Inflammatory macrophage treated with lipopolysaccharide for 1 hour (primary cell): ENCODE data around the gene LRP3.
"Not testable (repeated sequence)": the region's sequence is repeated elsewhere in the genome, so short reads cannot be mapped to it uniquely, and the experiment has no call there.

Experiments
- DNase-seq, 2 donors: peaks; one replicate each; pipeline ENCODE4 v3.0.0-alpha.2; 2020 to 2022

LRP3 gene

DNA sequence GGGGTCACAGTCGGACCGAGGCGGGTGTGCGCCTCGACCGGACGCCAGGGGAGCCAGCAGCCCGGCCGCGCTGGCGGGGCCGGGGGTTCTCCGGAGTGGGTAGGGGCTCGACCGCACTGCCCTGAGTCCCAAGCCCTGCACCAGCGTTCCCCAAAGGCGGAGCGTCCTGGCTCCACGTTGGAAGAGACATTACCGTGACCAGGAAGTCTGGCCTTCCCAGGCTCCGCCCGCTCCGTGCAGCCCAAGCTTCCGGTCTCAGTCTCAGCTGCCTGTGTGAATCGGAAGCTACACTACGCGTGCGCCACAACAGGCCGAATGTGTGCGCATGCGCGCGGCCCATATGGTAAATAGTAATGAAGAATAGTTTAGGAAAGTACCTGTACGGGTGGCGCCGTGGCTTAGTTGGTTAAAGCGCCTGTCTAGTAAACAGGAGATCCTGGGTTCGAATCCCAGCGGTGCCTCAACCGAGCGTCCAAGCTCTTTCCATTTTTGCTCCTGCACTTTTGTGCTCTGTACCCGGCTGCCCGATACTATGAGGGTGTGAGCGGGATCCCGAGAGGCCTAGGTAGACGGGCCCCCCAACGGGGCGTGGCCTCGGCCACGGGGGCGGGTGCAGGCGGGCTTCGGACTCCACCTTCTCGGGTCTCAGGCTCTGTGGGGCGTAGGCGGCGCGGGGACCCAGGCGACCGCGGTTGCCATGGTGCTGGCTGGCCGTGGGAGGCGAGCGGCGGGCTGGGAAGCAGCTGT lies 17.3 kb upstream of the LRP3 start:
- peak; percentile 98 to 100 for DNase-seq

DNA sequence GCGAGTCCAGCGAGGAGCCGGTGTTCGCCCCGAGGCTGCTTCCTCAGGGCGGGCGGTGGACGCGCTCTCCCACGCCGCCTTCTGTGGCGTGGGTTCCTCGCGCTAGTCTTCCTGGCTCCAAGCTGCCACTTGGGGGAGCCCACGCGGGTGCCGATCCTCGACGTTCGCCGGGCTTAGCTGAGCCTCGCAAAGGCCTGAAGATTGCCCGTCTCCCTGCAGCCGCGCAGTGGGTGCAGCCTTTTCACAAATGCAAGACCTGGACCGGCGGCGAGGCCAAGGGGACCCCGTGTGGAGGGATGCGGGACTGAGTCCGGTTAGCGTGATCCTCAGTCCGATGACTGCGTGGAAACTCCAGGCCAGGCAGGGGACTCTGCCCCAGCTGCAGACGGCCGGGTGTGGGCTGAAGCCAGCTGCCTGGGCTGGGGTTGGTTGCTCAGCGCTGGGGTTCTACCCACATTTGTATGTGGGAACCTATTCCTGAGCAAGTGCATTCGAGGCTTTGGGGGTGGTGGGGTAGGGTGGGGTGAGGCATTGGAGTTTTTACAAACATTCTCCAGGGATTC lies 16.6 kb upstream of the LRP3 start:
- peak; percentile 87 to 98 for DNase-seq

- peak; percentile 60 to 84 for DNase-seq
These were observed 7.5 kb upstream of the LRP3 start for GRCh38 chr19:33186431-33187182.

GRCh38 chr19:33187183-33187540 lies 7.0 kb upstream of the LRP3 start:
- no peak for DNase-seq

GRCh38 chr19:33189453-33189852 lies 4.7 kb upstream of the LRP3 start:
- no peak for DNase-seq

GRCh38 chr19:33191092-33191491 lies 3.0 kb upstream of the LRP3 start:
- not testable (repeated sequence) for DNase-seq

DNA sequence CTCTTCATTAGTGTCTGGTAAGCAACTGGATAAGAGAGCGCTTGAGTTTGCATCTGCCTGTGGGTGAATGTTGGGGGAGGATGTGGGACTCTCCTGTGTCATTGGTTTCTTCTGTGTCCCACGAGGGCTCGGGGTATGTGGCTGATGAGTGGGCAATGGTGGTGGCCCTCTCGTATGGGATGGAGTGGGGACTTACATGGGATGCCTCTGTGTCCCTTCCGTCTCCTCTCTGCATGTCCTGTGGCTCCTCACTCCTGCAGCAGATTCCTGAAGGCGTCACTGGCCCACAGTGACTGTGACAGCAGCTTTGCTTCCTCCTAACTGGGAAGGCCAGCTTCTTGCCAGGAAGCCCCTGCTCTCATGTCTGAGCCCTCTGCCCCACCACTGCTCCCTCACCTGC lies 2.6 kb upstream of the LRP3 start:
- no peak for DNase-seq

DNA sequence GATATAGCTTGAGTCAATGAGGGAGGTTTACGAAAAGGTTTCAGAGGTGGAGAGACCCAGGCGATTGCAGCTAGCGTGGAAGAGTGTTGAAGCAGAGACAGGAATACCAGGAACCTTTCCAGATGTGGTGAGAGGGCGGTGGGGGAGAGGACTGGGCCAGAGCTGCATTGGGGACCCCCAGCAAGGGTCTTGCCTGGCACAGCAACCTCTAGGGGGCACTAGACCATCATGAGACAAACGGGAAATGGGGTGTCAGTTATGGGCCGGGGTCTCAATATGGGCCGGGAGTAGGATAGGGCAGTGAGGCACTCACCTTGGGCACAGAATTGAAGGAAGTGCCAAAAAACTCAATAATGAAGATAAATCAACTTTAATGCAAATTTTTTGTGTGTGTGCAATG lies 2.1 kb upstream of the LRP3 start:
- DNase-seq, result no peak

GRCh38 chr19:33193269-33193864 lies 763 bp upstream of the LRP3 start:
- DNase-seq, result no peak

- peak in 1 of 2 donors; percentile 20 for DNase-seq
These were observed 379 bp downstream of the LRP3 start for GRCh38 chr19:33194532-33194885.

DNA sequence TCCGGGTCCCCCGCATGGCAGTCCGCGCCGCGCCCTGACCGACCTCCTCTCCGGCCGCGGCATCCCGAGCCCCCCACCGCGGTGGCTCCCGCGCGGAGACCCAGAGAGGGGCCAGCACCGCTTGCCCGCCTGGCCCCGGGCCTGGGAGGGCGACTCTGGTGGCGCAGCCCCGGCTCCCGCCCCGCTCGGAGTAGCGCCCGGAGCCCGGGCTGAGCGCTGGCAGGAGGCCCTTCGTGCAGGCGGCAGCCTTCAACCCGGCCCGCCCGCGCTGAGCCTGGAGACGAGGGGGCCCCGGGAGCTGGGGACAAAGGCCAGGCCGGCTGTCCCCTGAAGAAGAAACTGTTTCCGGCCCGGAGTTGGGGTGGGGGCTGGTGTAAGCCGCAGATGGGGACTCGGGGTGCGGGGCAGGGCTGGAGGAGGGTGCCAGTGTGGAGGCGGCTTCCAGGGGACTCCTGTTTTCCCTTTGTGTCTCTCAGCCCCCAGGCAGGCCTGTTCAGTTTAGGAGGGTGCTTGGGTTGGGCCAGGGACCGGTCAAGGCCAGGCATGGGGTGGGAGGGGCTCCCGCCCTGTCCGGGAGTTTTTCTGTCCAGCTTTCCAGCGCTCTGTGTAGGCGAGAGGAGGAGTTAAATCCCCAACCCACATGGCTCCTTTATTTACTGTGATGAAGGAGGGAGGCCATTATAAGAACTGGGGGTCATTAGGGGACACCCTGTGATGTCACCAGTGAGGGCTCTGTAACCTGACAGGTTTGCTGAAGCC lies 935 bp downstream of the LRP3 start:
- DNase-seq, result peak; percentile 23 to 48

DNA sequence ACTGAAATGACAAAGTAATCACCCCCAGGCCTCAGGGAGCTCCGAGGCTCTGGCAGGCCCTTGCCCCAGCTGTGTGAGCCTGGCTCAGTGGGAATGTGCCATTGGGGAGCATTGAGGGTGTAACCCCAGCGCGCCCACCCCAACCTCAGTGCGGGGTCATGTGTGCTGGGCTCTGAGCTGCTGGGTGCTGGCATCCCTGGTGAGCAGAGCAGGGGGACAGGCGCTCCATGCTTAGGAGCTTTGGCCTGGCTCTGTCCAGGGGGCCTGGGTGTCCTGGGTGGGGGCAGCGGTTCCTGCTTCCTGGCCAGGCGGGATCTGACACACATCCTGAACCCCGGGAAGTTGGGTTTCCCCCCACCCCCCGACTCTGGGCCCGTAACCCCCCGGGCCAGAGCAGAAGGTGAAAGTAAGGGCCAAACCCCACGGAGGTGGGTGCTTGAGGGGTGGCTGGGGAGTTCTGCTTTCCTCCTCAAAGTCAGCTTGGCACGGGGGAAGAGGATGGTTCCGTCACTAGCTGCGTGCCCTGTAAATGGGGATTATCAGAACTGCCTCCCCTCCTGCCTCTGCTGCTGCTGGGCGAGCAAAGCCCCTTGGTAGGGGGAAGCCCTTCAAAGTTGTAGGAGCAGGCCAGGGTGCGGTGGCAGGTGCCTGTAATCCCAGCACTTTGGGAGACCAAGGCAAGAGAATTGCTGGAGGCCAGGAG lies 1.7 kb downstream of the LRP3 start:
- DNase-seq, result no peak

GRCh38 chr19:33196446-33197193 lies 2.5 kb downstream of the LRP3 start:
- DNase-seq, result no peak

GRCh38 chr19:33197591-33198000 lies 3.5 kb downstream of the LRP3 start:
- no peak for DNase-seq

GRCh38 chr19:33198169-33198568 lies 4.0 kb downstream of the LRP3 start:
- DNase-seq, result no peak

DNA sequence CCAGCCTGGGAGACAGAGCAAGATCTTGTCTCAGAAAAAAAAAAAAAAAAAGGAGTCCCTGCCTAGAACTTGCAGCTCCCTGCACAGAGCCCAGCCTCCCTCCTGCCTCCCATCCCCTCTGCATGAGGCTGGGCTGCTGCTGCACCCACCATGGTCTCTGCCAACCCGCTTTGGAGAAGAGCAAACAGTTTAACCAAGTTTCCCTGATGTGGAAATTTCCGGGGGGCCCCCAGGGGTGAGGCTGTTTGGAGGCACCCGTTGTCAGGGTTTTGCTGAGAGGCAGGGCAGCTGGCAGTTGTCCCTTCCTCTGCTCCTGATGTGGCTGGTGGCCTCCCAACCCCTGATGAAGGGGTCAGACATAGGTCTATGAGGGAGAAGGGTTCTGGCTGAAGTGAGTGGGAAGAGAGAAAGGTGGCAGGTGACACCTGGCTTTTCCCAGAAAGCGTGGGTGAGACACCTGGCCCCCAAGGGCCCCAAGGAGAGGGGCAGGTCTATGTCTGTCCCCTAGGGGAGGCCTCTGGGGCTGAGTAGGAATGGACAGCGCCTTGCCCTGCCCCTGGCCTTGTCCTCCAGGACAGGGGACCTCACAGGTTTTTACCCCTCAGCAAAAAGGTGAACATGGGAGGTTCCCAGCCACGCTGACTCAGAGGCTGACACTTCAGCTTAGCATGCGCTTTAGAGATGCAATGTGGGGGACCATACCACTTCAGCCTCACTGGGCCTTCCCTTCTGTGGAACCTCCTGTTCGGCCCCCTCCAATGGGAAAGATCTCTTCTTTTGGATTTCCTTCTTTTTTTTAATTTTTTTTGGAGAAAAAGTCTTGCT lies 5.5 kb downstream of the LRP3 start:
- no peak for DNase-seq

DNA sequence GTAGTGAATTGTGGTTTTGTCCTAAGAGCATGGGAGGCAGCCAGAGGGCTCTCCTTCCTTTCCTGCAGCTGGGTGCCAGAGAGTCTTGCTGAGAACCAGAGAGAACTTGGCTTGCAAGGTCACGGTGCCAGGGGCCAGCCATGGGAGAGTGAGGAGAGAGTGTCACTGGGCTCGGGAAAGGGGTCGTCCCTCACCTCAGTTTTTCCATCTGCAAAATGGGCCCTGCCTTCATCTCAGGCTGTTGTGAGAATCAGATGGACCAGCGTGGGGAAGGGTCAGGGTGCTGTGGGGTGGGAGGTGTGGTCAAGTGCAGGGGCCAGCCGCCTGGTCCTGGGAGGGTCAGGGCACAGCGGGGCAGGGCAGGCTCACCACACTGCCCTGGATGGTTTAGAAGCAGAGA lies 7.3 kb downstream of the LRP3 start:
- DNase-seq, result no peak

DNA sequence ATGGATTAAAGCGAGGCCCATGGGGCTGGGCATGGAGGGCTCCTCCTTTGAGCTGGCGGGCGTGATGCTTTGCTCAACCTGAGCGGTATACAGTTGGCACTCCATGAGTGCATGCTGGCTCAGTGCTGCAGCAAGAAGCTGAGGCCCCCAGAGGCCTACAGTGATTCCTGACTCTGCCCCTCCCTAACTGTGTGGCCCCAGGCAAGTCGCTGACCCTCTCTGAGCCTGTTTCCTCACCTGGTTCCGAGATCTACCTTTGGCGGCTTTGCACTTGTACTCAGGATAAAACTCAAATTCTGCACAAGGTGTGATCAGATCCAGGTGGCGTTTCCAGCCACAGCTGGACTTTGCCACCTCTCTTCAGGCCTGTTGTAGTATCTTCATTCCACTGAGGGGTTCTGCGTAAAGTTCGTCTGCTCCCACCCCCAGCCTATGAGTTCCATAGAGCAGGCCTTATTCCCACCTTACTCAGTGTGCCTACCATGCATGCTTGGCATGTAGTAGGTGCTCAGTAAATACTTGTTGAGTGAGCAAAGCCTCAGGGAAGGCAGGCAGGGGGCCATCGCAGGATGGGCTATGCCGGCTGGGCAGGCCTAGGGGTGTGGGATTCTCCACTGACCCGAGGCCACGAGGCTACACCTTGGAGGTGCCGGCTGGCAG lies 7.9 kb downstream of the LRP3 start:
- DNase-seq, result no peak

DNA sequence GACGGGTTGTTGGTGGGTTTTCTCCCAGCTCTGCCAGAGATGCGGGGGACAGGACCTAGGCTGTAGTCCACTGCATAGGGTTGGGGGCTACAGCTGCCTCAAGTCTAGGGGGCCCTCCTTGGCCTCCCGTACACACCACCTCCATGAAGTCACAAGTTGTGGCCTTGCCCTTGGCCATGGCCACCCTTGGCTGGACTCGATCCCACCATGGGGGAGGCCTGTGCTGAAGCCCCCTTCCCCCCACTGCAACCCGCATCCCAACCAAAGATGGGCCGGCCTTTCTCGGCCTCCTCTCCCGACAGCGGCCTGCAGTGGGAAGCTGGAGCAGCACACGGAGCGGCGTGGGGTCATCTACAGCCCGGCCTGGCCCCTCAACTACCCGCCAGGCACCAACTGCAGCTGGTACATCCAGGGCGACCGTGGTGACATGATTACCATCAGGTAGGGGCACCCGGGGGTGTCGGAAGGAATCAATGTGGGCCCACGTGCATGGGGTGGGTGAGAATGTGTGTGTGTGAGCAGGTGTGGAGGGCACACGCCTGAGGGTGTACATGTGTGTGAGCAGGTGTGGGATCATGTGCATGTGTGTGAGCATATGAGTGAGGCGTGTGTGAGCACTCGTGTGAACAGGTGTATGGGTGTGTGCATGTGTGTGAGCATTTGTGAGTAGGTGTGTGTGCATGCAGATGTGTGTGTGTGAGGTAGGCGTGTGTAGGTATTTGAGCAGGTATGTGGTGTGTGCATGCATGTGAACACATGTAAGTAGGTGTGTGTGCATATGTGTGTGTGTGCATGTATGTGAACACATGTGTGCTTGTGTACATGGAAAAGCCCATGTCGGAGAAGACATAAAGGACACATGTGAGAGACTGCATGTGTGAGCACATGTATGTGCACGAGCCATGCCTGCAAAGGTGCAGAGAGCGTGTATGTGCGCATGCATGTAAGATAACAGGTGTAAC lies 8.7 kb downstream of the LRP3 start:
- DNase-seq, result no peak
